GM12878 (cell line): ENCODE measurements around the gene ZNF621. TPM values are rescaled to one million over a fixed set of nuclear protein-coding genes. Genes with fewer than 3 reads are reported as not detected.

Source experiments
- ATAC-seq: fragments of 200-7000 bp; cut with Tn5 transposase; 3 replicates; pipeline ENCODE4 v1.9.1; 2020; ENCODE audit warnings: mild to moderate bottlenecking, moderate library complexity
- BruUV-seq: library from RNA; stranded (reverse); fragments of 400-500 nt; replicated peaks from 2 replicates; lab custom pipeline; 2021; lab: Mats Ljungman, UMichigan
- CTCF ChIA-PET: fragments of 300-600 bp; sonication (Branson Sonifier 250); formaldehyde crosslinking; extraction: SDS; loops from one replicate; lab custom pipeline; 2021; ENCODE audit warnings: inconsistent platforms; lab: Yijun Ruan, JAX
- POLR2A ChIA-PET: fragments of 350-600 bp; formaldehyde crosslinking; extraction: SDS; loops from one replicate; lab custom pipeline; 2021; ENCODE audit warnings: inconsistent platforms; lab: Charles Lee
- RAD21 ChIA-PET: fragments of 300-600 bp; sonication (Branson Sonifier 250); formaldehyde crosslinking; loops from one replicate; lab custom pipeline; 2023; ENCODE audit warnings: antibody characterized with exemption; ENCODE audit not compliant: unreplicated experiment; lab: Charles Lee
- SMC1A ChIA-PET: fragments of 300-600 bp; sonication (Branson Sonifier 250); formaldehyde crosslinking; loops from one replicate; lab custom pipeline; 2023; ENCODE audit not compliant: unreplicated experiment, uncharacterized antibody; lab: Charles Lee
- DNase-seq: peaks from one replicate; pipeline ENCODE4 v3.0.0-alpha.2; 2011; ENCODE audit warnings: low read depth, low spot score
- FAIRE-seq: peaks from 3 replicates; lab custom pipeline; 2011; peaks lifted over from hg19 to GRCh38; lab: Jason Lieb, UNC
- H2AFZ ChIP-seq: 2 replicates; pipeline ENCODE4 v1.6.0; 2011; ENCODE audit warnings: low read depth, low read length, control low read depth; ENCODE audit not compliant: control insufficient read depth
- H3K27ac ChIP-seq: 2 replicates; pipeline ENCODE4 v1.5.1; 2011; ENCODE audit warnings: control low read depth; ENCODE audit not compliant: control insufficient read depth, insufficient read depth
- H3K27me3 ChIP-seq, 2 experiments: replicated peaks in 1 of 2; 2 replicates each; pipeline versions ENCODE4 v1.6.0 to v1.6.1; 2011; ENCODE audit warnings: low read length in 1 of 2; ENCODE audit not compliant: control insufficient read depth in 2 of 2, insufficient read depth in 2 of 2
- H3K36me3 ChIP-seq, 2 experiments: 2 replicates each; pipeline ENCODE4 v1.5.1; 2011; ENCODE audit warnings: low read length in 1 of 2; ENCODE audit not compliant: control insufficient read depth in 2 of 2, insufficient read depth in 2 of 2
- H3K4me1 ChIP-seq: 2 replicates; pipeline ENCODE4 v1.6.1; 2011; ENCODE audit warnings: mild to moderate bottlenecking, low read length, moderate library complexity, mixed read lengths; ENCODE audit not compliant: control insufficient read depth, insufficient read depth
- H3K4me2 ChIP-seq: 2 replicates; pipeline ENCODE4 v1.6.0; 2011; ENCODE audit warnings: control low read depth; ENCODE audit not compliant: control insufficient read depth, insufficient read depth
- H3K4me3 ChIP-seq: fragments of 200-600 bp; sonication (generic); 2 replicates; pipeline ENCODE4 v1.5.1; 2016
- H3K79me2 ChIP-seq: 2 replicates; pipeline ENCODE4 v1.6.0; 2011; ENCODE audit warnings: low read length; ENCODE audit not compliant: control insufficient read depth, insufficient read depth
- H3K9ac ChIP-seq: 2 replicates; pipeline ENCODE4 v1.8.0; 2011; ENCODE audit warnings: low read length, control low read depth, mixed read lengths; ENCODE audit not compliant: control insufficient read depth, insufficient read depth
- H3K9me3 ChIP-seq: replicated peaks from 3 replicates; pipeline ENCODE4 v1.5.1; 2011; ENCODE audit warnings: mild to moderate bottlenecking, low read length; ENCODE audit not compliant: control insufficient read depth, insufficient read depth
- H4K20me1 ChIP-seq: 2 replicates; pipeline ENCODE4 v1.6.0; 2011; ENCODE audit not compliant: control insufficient read depth, insufficient read depth
- BRCA1 ChIP-seq: IDR thresholded peaks from 2 replicates; pipeline ENCODE4 v1.6.1; 2011; ENCODE audit warnings: low read depth, low read length, improper control_type of control experiment
- CBX5 ChIP-seq: sonication (generic); IDR thresholded peaks from 2 replicates; pipeline ENCODE4 v1.6.1; 2016; ENCODE audit warnings: low read depth, moderate library complexity, mild to moderate bottlenecking, inconsistent platforms
- DPF2 ChIP-seq: fragments of 450-650 bp; IDR thresholded peaks from 2 replicates; pipeline ENCODE4 v1.6.1; 2017; ENCODE audit warnings: mild to moderate bottlenecking
- GATAD2B ChIP-seq: fragments of 450-650 bp; conservative IDR thresholded peaks from 2 replicates; pipeline ENCODE4 v1.6.1; 2017; ENCODE audit warnings: low read depth, mild to moderate bottlenecking, moderate library complexity
- IKZF2 ChIP-seq, 2 experiments: fragments of 450-650 bp; IDR thresholded peaks; 2 replicates each; pipeline ENCODE4 v1.6.1; 2017; ENCODE audit warnings: mild to moderate bottlenecking in 2 of 2, moderate library complexity in 2 of 2
- JUND ChIP-seq: IDR thresholded peaks from 2 replicates; pipeline ENCODE4 v1.6.1; 2012; ENCODE audit warnings: low read depth, mild to moderate bottlenecking, low read length, improper control_type of control experiment, moderate library complexity
- KAT2A ChIP-seq: conservative IDR thresholded peaks from 2 replicates; pipeline ENCODE4 v1.6.1; 2011; ENCODE audit warnings: low read depth, low read length; ENCODE audit not compliant: control insufficient read depth
- PAX8 ChIP-seq: fragments of 450-650 bp; IDR thresholded peaks from 2 replicates; pipeline ENCODE4 v1.6.1; 2017; ENCODE audit warnings: mild to moderate bottlenecking, moderate library complexity
- PBX3 ChIP-seq: IDR thresholded peaks from 2 replicates; pipeline ENCODE4 v1.6.1; 2011; ENCODE audit warnings: mild to moderate bottlenecking, low read depth, low read length, moderate library complexity; ENCODE audit not compliant: insufficient replicate concordance
- RAD21 ChIP-seq: IDR thresholded peaks from 2 replicates; pipeline ENCODE4 v1.6.1; 2011; ENCODE audit warnings: mild to moderate bottlenecking, low read depth, low read length, moderate library complexity; ENCODE audit not compliant: insufficient read depth
- RBBP5 ChIP-seq: fragments of 200-600 bp; sonication (generic); conservative IDR thresholded peaks from 2 replicates; pipeline ENCODE4 v1.6.1; 2016
- RFX5 ChIP-seq: IDR thresholded peaks from 2 replicates; pipeline ENCODE4 v1.6.1; 2011; ENCODE audit warnings: low read depth, low read length, improper control_type of control experiment
- RUNX3 ChIP-seq: IDR thresholded peaks from 2 replicates; pipeline ENCODE4 v1.6.1; 2012; ENCODE audit warnings: low read length, inconsistent platforms
- SREBF1 ChIP-seq: IDR thresholded peaks from 2 replicates; pipeline ENCODE4 v1.6.1; 2012; ENCODE audit warnings: mild to moderate bottlenecking, low read length
- USF1 ChIP-seq: IDR thresholded peaks from 2 replicates; pipeline ENCODE4 v1.6.1; 2011; ENCODE audit warnings: borderline replicate concordance, low read depth, mild to moderate bottlenecking, moderate library complexity, mixed read lengths, low read length; ENCODE audit not compliant: insufficient read depth; ENCODE audit errors: extremely low read length
- ZBTB33 ChIP-seq: fragments of 450-650 bp; IDR thresholded peaks from 2 replicates; pipeline ENCODE4 v1.6.1; 2017; ENCODE audit warnings: mild to moderate bottlenecking
- ZNF207 ChIP-seq: fragments of 450-650 bp; IDR thresholded peaks from 2 replicates; pipeline ENCODE4 v1.6.1; 2014; ENCODE audit warnings: antibody characterized with exemption, mild to moderate bottlenecking, borderline replicate concordance
- ZNF622 ChIP-seq: fragments of 450-650 bp; IDR thresholded peaks from 2 replicates; pipeline ENCODE4 v1.6.1; 2017; ENCODE audit warnings: mild to moderate bottlenecking, inconsistent platforms
- WGBS: methylation state at CpG from one replicate; pipeline ENCODE4 v1.1.6; 2016; ENCODE audit warnings: low lambda C conversion rate; ENCODE audit not compliant: insufficient replicate concordance, insufficient coverage; ENCODE audit errors: missing lambda C conversion rate; 5-methylcytosine and 5-hydroxymethylcytosine counted together
- in situ Hi-C: fragments of 300-500 bp; cut with MboI; formaldehyde crosslinking; loops from 9 replicates; pipeline ENCODE4 v1.14.3; 2018; ENCODE audit warnings: mixed read lengths
- intact Hi-C: fragments of 100-400 bp; cut with micrococcal nuclease; formaldehyde crosslinking; loops from one replicate; pipeline ENCODE4 v1.14.2; 2022; ENCODE audit not compliant: unreplicated experiment
- polyA plus RNA-seq, 11 experiments: library from polyadenylated mRNA; depleted of rRNA in 4 of 11; unstranded in 6 of 11; stranded (reverse) in 5 of 11; fragments of >200 nt; fragmentation: Nextera tagmentation in 4 of 11; fragmentation: Illumina TruSeq in 1 of 11; extraction: Ambion mirVana in 4 of 11; extraction: Trizol in 1 of 11; gene quantifications; 1 replicate in 1 of 11; 2 replicates in 10 of 11; pipeline versions ENCODE4 v1.2.1 to v1.2.3, GENCODE V29; 2011 to 2016; ENCODE audit warnings: inconsistent platforms in 2 of 11, missing spikeins in 2 of 11, low read depth in 1 of 11
- total RNA-seq, 4 experiments: library from RNA; depleted of rRNA in 3 of 4; stranded (reverse); fragments of >200 nt in 3 of 4; fragmentation: Illumina TruSeq in 1 of 4; extraction: Trizol in 1 of 4; gene quantifications; 2 replicates each; pipeline versions ENCODE4 v1.2.1 to v1.2.3, GENCODE V29; 2013 to 2021

The ZNF621 gene
- total and polyA plus RNA-seq, 10 of the 15 experiments (the other 5 are each of a cell fraction or from before 2014, with no cell fraction given) = 2.9 to 26.3 (median 11.9) TPM

- TF ChIP-seq ZBTB33 (no peak), DPF2 (no peak), BRCA1 (no peak), JUND (no peak), ZNF207 (no peak), RUNX3 (no peak), RFX5 (no peak), RAD21 (no peak), CBX5 (no peak), IKZF2 (IDR thresholded peaks at IDR 0.05) (no peak), PAX8 (no peak), SREBF1 (no peak), KAT2A (no peak), GATAD2B (no peak), PBX3 (no peak), USF1 (no peak), ZNF622 (no peak), RBBP5 (no peak)
- Histone ChIP-seq H3K4me2 (no peak overlapping the region), H3K36me3 (no peaks in the 10 kb centered on the region), H3K4me3 (no peak overlapping the region), H3K27ac (no peak overlapping the region), H3K4me1 (no peaks in the 10 kb centered on the region), H3K9ac (no peak overlapping the region), H3K79me2 (no peaks in the 10 kb centered on the region), H2AFZ (no peak overlapping the region), H3K27me3 (no peaks in the 10 kb centered on the region; a peak in 1 of 4 replicates), H3K9me3 (no peaks in the 10 kb centered on the region), H4K20me1 (no peaks in the 10 kb centered on the region)
- DNase-seq = no peak
- ChIA-PET POLR2A (no interaction called here), CTCF (no interaction called here), RAD21 (no interaction called here), SMC1A (no interaction called here)
- no TSS peak for BruUV-seq
- 43% methylated on average over 2 of the region's 2 CpGs for WGBS
- intact Hi-C loops = no loop called here
- FAIRE-seq = no peak
- in situ Hi-C loops = no loop called here
- no peak for ATAC-seq
These were observed 47.8 kb downstream of the ZNF621 start for GRCh38 chr3:40572588-40572987.
